T-helper 1 cell (primary cell): ENCODE data around the gene PKP4.
A peak's percentile ranks its signal among the peaks of the same experiment; 100 is the strongest.

Experiments used
- DNase-seq, 5 donors: peaks; one replicate each; pipeline ENCODE4 v3.0.0-alpha.2; 2012 to 2020

PKP4 gene

GRCh38 chr2:158600155-158600802, 143.5 kb downstream of the PKP4 start:
- DNase-seq: no peak

- no peak for DNase-seq
These were observed 145.3 kb downstream of the PKP4 start for GRCh38 chr2:158602027-158602426.

GRCh38 chr2:158603205-158603604, 146.5 kb downstream of the PKP4 start:
- no peak for DNase-seq

- DNase-seq: no peak
These were observed 147.2 kb downstream of the PKP4 start for GRCh38 chr2:158603986-158604385.

GRCh38 chr2:158610059-158610458, 153.3 kb downstream of the PKP4 start:
- no peak for DNase-seq

- DNase-seq: no peak
These were observed 159.8 kb downstream of the PKP4 start for GRCh38 chr2:158616480-158617000.

GRCh38 chr2:158618891-158619490, 162.2 kb downstream of the PKP4 start:
- DNase-seq: no peak

GRCh38 chr2:158619496-158619895, 162.7 kb downstream of the PKP4 start:
- DNase-seq: peak in 1 of 5 donors; percentile 14

GRCh38 chr2:158620656-158621055, 163.9 kb downstream of the PKP4 start:
- DNase-seq: no peak

GRCh38 chr2:158624071-158624667, 167.4 kb downstream of the PKP4 start:
- no peak for DNase-seq

- DNase-seq: no peak
These were observed 168.2 kb downstream of the PKP4 start for GRCh38 chr2:158624961-158625360.

GRCh38 chr2:158629116-158629515, 172.4 kb downstream of the PKP4 start:
- no peak for DNase-seq

- no peak for DNase-seq
These were observed 176.5 kb downstream of the PKP4 start for GRCh38 chr2:158633261-158633660.

GRCh38 chr2:158634627-158635026, 177.9 kb downstream of the PKP4 start:
- DNase-seq: no peak

- DNase-seq: no peak
These were observed 179.3 kb downstream of the PKP4 start for GRCh38 chr2:158635961-158636601.

- DNase-seq: no peak
These were observed 180.6 kb downstream of the PKP4 start for GRCh38 chr2:158637357-158637756.

GRCh38 chr2:158644139-158644538, 187.4 kb downstream of the PKP4 start:
- no peak for DNase-seq

GRCh38 chr2:158645299-158645698, 188.5 kb downstream of the PKP4 start:
- no peak for DNase-seq

GRCh38 chr2:158647436-158648231, 190.9 kb downstream of the PKP4 start:
- no peak for DNase-seq

- DNase-seq: no peak
These were observed 193.1 kb downstream of the PKP4 start for GRCh38 chr2:158649846-158650245.

- no peak for DNase-seq
These were observed 194.1 kb downstream of the PKP4 start for GRCh38 chr2:158650646-158651357.
